NCI-H345 treated with DMSO at 0.1 percent for 48 hours (cell line): ENCODE measurements around the gene SPSB1.

ENCODE experiments used
- DNase-seq: peaks from one replicate; lab custom pipeline; 2025; ENCODE audit not compliant: unreplicated experiment; lab: John Stamatoyannopoulos, UW

SPSB1 gene

GRCh38 chr1:9258629-9259028, 34.1 kb upstream of the SPSB1 start:
- DNase-seq: no peak

- DNase-seq: no peak
Observed at GRCh38 chr1:9260059-9260766, 32.5 kb upstream of the SPSB1 start.

DNA sequence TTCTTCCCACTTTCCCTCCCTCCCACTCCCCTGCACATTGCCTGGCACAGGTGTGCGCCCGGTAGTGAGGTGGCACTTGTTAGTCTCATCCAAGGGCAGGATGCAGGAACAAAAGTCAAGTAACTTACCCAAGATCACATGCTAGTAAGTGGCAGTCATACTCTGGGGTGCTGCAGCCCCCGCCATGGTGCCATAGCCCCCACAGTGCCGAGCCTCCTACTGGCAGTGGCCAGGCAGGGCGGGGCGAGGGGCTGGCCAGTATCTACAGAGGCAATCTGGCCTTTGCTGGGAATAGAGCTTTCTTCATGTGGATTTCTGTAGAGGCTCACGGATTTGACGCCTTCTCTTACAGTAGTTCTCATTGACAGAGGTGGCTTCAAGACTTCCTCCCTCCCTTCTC, 31.2 kb upstream of the SPSB1 start:
- DNase-seq: no peak

- DNase-seq: no peak
Observed at GRCh38 chr1:9262096-9262986, 30.4 kb upstream of the SPSB1 start.

DNA sequence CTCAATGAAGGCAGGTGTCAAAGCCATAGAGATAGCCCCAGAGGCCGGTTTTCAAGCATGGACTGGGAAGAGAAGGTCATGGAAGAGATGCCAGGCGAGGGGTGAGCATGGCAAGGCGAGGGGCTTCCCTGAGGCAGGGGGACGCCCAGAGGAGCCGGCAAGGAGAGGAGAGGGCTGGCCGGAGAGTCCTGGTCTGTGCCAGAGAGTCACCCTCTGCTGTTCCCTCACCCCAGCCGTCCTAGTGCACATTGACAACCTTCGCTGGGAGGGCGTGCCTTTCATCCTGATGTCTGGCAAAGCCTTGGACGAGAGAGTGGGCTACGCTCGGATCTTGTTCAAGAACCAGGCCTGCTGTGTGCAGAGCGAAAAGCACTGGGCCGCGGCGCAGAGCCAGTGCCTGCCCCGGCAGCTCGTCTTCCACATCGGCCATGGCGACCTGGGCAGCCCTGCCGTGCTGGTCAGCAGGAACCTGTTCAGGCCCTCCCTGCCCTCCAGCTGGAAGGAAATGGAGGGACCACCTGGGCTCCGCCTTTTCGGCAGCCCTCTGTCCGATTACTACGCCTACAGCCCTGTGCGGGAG, 29.3 kb upstream of the SPSB1 start:
- no peak for DNase-seq

- DNase-seq: no peak
Observed at GRCh38 chr1:9263984-9264872, 28.5 kb upstream of the SPSB1 start.

GRCh38 chr1:9265037-9265436, 27.7 kb upstream of the SPSB1 start:
- DNase-seq: no peak

DNA sequence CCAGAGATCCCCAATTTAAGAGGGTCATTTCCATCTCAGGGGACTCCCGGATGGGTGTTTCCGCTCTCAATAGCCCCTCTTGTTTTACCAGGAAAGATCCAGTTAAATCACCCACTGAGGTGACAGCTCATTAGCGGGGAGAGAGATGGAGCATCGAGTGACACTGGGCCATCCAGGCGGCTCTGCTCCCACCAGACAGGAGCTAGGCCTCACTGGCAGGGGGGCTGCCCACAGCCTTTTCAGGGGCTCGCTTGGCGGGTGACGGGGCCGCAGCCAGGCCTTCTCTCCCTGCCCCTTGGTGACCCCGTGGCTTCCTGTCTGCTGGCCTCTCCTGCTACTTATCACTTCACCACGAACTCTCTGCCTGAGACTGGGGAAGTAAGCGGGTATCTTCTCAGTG, 26.7 kb upstream of the SPSB1 start:
- no peak for DNase-seq

GRCh38 chr1:9267352-9267686, 25.4 kb upstream of the SPSB1 start:
- no peak for DNase-seq

DNA sequence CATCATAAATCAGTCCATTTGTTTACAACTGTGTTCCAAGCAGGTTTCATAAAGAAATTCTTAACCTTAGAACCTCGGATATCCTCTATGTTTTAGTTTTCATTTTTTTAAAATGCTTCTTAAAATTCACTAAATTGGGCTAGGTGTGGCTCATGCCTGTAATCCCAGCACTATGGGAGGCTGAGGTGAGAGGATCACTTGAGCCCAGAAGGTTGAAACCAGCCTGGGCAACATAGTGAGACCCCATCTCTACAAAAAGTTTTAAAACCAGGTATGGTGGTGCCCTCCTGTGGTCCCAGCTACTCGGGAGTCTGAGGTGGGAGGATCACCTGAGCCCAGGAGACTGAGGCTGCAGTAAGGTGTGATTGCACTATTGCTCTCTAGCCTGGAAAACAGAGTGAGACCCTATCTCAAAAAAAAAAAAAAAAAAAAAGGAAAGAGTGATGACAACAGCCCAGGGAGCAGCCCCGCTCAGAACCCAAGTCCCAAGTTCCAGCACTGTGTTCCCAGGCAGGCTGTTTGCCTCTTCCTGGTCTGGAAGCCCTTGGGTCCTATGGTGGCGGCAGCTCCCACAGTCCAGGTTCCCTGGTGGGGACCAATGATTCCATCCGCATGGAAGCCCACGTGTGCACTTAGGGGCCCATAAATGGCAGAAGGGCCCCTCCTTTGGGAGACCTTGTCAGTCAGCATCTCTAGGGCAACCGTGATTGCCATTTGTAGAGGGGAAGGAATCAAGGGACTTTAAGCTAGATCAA, 24.7 kb upstream of the SPSB1 start:
- DNase-seq: no peak

DNA sequence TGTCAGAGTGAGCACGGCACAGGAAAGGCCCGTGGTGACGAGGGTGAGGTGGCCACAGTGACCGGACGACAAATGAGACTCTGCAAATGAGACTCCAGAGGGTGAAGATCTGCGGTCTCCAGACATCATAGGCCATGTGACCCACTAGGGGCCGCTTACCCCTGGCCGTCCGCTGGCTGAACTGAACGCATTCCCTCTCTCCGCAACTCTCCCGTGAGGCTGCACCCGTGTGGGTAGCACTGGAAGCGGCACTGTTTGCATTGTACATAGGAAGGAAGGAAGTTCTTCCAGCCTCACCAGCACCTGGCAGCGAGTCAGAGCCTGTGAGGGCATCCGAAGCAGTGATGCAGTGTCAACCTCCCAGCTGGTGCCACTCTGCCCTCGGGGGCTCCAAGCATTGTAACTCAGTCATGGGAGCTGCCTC, 23.6 kb upstream of the SPSB1 start:
- no peak for DNase-seq

- DNase-seq: no peak
Observed at GRCh38 chr1:9269721-9270120, 23.0 kb upstream of the SPSB1 start.

- peak; percentile 69 for DNase-seq
Observed at GRCh38 chr1:9270290-9270883, 22.3 kb upstream of the SPSB1 start.

DNA sequence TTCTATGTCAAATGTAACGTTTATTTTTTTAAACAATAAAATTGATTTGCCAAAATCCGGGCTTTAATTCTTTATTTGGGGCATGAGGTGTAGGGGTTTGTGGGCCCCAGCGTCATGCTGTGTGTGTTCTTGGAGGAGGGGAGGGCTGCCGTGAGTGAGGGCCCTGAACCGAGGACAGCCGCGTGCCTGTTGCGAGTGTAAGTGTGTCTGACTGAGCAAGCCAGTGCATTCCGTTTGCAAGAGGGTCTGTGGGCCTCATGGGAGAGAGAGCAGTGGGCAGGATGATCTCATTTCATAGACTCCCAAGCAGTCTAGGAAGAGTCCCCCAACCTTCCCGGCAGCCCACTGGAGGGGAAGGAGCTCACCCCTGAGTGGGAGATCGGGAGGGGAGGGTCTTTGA, 21.4 kb upstream of the SPSB1 start:
- DNase-seq: no peak

DNA sequence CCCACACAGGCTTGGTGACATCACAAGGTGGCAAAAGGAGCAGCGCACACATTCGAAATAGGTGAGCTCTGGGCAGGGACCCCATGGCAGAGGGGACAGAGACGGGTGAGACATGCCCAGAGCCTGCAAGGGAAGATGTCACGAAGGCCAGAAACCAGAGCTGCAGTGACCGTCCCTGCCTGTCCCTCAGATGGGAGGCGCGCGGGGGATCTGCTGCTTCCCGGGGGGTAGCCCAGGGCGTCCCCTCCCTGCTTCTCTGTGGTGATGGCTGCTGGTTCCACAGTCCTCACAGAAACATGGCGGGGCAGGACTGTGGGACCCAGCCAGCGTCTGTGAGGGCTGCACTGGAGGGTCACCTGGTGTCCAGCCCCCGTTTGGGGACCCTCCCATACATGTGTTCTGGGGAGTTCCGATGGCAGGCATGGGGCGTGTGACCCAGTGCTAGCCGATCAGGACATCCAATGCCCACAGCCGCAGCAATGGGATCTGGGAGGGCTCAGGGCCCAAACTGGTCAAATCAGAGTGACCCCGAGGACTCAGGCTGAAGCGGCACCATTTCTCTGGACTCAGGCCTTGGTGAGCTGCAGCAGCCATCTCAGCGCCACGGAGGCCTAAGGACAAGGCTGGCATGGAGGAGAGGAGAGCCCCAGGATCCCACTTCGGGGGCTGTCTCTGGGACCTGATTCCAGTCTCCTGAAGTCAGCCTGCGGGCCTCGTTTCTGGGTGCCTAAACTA, 20.7 kb upstream of the SPSB1 start:
- no peak for DNase-seq

- DNase-seq: no peak
Observed at GRCh38 chr1:9273177-9273576, 19.5 kb upstream of the SPSB1 start.

DNA sequence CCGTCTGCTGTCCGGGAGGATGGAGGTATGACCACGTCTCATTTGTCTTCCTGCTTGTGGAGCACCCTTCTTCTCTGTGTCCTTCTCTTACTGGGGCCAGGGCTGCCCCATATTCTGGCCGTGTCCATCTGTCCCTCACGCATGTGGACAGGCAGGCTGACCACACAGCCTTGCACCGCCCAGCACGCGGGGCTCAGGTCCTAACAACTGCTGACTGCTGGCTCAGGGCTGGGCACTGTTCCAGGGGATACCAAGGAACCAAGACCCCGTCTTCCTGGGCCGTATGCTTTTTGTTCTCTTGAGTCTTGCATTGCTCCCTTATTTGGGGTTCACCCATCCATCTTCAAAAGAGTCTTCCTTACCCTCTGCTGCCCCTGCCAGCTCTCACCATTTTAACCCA, 17.5 kb upstream of the SPSB1 start:
- no peak for DNase-seq

GRCh38 chr1:9275567-9276034, 17.1 kb upstream of the SPSB1 start:
- no peak for DNase-seq

DNA sequence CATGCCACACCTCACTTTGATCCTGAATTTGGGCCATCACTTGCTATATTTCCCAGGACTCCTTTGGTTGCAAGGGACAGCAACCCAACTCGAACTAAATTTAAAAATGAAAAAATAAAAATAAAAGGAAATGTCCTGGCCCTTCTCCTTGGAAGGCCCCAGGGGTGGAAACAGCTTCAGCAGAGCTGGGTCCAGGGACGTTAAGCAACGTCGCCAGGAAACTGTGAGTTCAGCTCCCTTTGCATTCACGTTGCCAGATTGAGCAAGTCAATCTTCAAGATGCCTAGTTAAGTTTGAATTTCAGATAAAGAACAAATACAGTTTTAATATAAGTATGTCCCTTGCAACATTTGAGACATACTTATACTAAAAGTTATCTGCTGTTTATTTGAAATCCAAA, 14.6 kb upstream of the SPSB1 start:
- DNase-seq: no peak
